GM12878 (cell line): Measurements from ENCODE around the gene DDX20. TPM values are rescaled to one million over a fixed set of nuclear protein-coding genes. Genes with fewer than 3 reads are reported as not detected.

Experiments used
- ATAC-seq: fragments of 200-7000 bp; cut with Tn5 transposase; 3 replicates; pipeline ENCODE4 v1.9.1; 2020; ENCODE audit warnings: mild to moderate bottlenecking, moderate library complexity
- BruUV-seq: library from RNA; stranded (reverse); fragments of 400-500 nt; replicated peaks from 2 replicates; lab custom pipeline; 2021; lab: Mats Ljungman, UMichigan
- CTCF ChIA-PET: fragments of 300-600 bp; sonication (Branson Sonifier 250); formaldehyde crosslinking; extraction: SDS; loops from one replicate; lab custom pipeline; 2021; ENCODE audit warnings: inconsistent platforms; lab: Yijun Ruan, JAX
- POLR2A ChIA-PET: fragments of 350-600 bp; formaldehyde crosslinking; extraction: SDS; loops from one replicate; lab custom pipeline; 2021; ENCODE audit warnings: inconsistent platforms; lab: Charles Lee
- RAD21 ChIA-PET: fragments of 300-600 bp; sonication (Branson Sonifier 250); formaldehyde crosslinking; loops from one replicate; lab custom pipeline; 2023; ENCODE audit warnings: antibody characterized with exemption; ENCODE audit not compliant: unreplicated experiment; lab: Charles Lee
- SMC1A ChIA-PET: fragments of 300-600 bp; sonication (Branson Sonifier 250); formaldehyde crosslinking; loops from one replicate; lab custom pipeline; 2023; ENCODE audit not compliant: unreplicated experiment, uncharacterized antibody; lab: Charles Lee
- DNase-seq: peaks from one replicate; pipeline ENCODE4 v3.0.0-alpha.2; 2011; ENCODE audit warnings: low read depth, low spot score
- FAIRE-seq: peaks from 3 replicates; lab custom pipeline; 2011; peaks lifted over from hg19 to GRCh38; lab: Jason Lieb, UNC
- H2AFZ ChIP-seq: 2 replicates; pipeline ENCODE4 v1.6.0; 2011; ENCODE audit warnings: low read depth, low read length, control low read depth; ENCODE audit not compliant: control insufficient read depth
- H3K27ac ChIP-seq: 2 replicates; pipeline ENCODE4 v1.5.1; 2011; ENCODE audit warnings: control low read depth; ENCODE audit not compliant: control insufficient read depth, insufficient read depth
- H3K27me3 ChIP-seq, 2 experiments: replicated peaks in 1 of 2; 2 replicates each; pipeline versions ENCODE4 v1.6.0 to v1.6.1; 2011; ENCODE audit warnings: low read length in 1 of 2; ENCODE audit not compliant: control insufficient read depth in 2 of 2, insufficient read depth in 2 of 2
- H3K36me3 ChIP-seq, 2 experiments: 2 replicates each; pipeline ENCODE4 v1.5.1; 2011; ENCODE audit warnings: low read length in 1 of 2; ENCODE audit not compliant: control insufficient read depth in 2 of 2, insufficient read depth in 2 of 2
- H3K4me1 ChIP-seq: 2 replicates; pipeline ENCODE4 v1.6.1; 2011; ENCODE audit warnings: mild to moderate bottlenecking, low read length, moderate library complexity, mixed read lengths; ENCODE audit not compliant: control insufficient read depth, insufficient read depth
- H3K4me2 ChIP-seq: 2 replicates; pipeline ENCODE4 v1.6.0; 2011; ENCODE audit warnings: control low read depth; ENCODE audit not compliant: control insufficient read depth, insufficient read depth
- H3K4me3 ChIP-seq: fragments of 200-600 bp; sonication (generic); 2 replicates; pipeline ENCODE4 v1.5.1; 2016
- H3K79me2 ChIP-seq: 2 replicates; pipeline ENCODE4 v1.6.0; 2011; ENCODE audit warnings: low read length; ENCODE audit not compliant: control insufficient read depth, insufficient read depth
- H3K9ac ChIP-seq: 2 replicates; pipeline ENCODE4 v1.8.0; 2011; ENCODE audit warnings: low read length, control low read depth, mixed read lengths; ENCODE audit not compliant: control insufficient read depth, insufficient read depth
- H3K9me3 ChIP-seq: replicated peaks from 3 replicates; pipeline ENCODE4 v1.5.1; 2011; ENCODE audit warnings: mild to moderate bottlenecking, low read length; ENCODE audit not compliant: control insufficient read depth, insufficient read depth
- H4K20me1 ChIP-seq: 2 replicates; pipeline ENCODE4 v1.6.0; 2011; ENCODE audit not compliant: control insufficient read depth, insufficient read depth
- ATF2 ChIP-seq: IDR thresholded peaks from 2 replicates; pipeline ENCODE4 v1.6.1; 2012; ENCODE audit warnings: low read length, inconsistent platforms
- CEBPB ChIP-seq, 2 experiments: fragments of 150-350 bp in 1 of 2; IDR thresholded peaks; 2 replicates each; pipeline ENCODE4 v1.6.1; 2012 to 2014; ENCODE audit warnings: low read depth in 2 of 2, low read length in 2 of 2, borderline replicate concordance in 1 of 2, inconsistent platforms in 1 of 2
- CHD1 ChIP-seq: IDR thresholded peaks from 2 replicates; pipeline ENCODE4 v1.6.1; 2012; ENCODE audit warnings: low read depth, low read length, improper control_type of control experiment
- ETV6 ChIP-seq, 2 experiments: fragments of 450-650 bp in 1 of 2; IDR thresholded peaks in 1 of 2; conservative IDR thresholded peaks in 1 of 2; 2 replicates each; pipeline ENCODE4 v1.6.1; 2014; ENCODE audit warnings: antibody characterized with exemption in 1 of 2, borderline replicate concordance in 1 of 2, low read depth in 1 of 2, mild to moderate bottlenecking in 1 of 2, moderate library complexity in 1 of 2
- HCFC1 ChIP-seq: fragments of 150-350 bp; IDR thresholded peaks from 2 replicates; pipeline ENCODE4 v1.6.1; 2014; ENCODE audit warnings: low read length
- JUNB ChIP-seq: IDR thresholded peaks from 2 replicates; pipeline ENCODE4 v1.6.1; 2016; ENCODE audit warnings: antibody characterized with exemption, mild to moderate bottlenecking
- MXI1 ChIP-seq: fragments of 150-350 bp; IDR thresholded peaks from 2 replicates; pipeline ENCODE4 v1.6.1; 2011; ENCODE audit warnings: low read depth, mild to moderate bottlenecking, inconsistent platforms, low read length, improper control_type of control experiment
- NR2C2 ChIP-seq: IDR thresholded peaks from 2 replicates; pipeline ENCODE4 v1.6.1; 2011; ENCODE audit warnings: borderline replicate concordance, low read depth; ENCODE audit not compliant: control insufficient read depth, insufficient read length
- PAX5 ChIP-seq: IDR thresholded peaks from 2 replicates; pipeline ENCODE4 v1.6.1; 2011; ENCODE audit warnings: low read depth, low read length, borderline replicate concordance
- SUPT20H ChIP-seq: IDR thresholded peaks from 2 replicates; pipeline ENCODE4 v1.6.1; 2011; ENCODE audit warnings: low read depth, mild to moderate bottlenecking, low read length, moderate library complexity, borderline replicate concordance; ENCODE audit not compliant: control insufficient read depth
- TARDBP ChIP-seq: IDR thresholded peaks from 2 replicates; pipeline ENCODE4 v1.6.1; 2016; ENCODE audit warnings: borderline replicate concordance
- ZNF622 ChIP-seq: fragments of 450-650 bp; IDR thresholded peaks from 2 replicates; pipeline ENCODE4 v1.6.1; 2017; ENCODE audit warnings: mild to moderate bottlenecking, inconsistent platforms
- WGBS: methylation state at CpG from one replicate; pipeline ENCODE4 v1.1.6; 2016; ENCODE audit warnings: low lambda C conversion rate; ENCODE audit not compliant: insufficient replicate concordance, insufficient coverage; ENCODE audit errors: missing lambda C conversion rate; 5-methylcytosine and 5-hydroxymethylcytosine counted together
- in situ Hi-C: fragments of 300-500 bp; cut with MboI; formaldehyde crosslinking; loops from 9 replicates; pipeline ENCODE4 v1.14.3; 2018; ENCODE audit warnings: mixed read lengths
- intact Hi-C: fragments of 100-400 bp; cut with micrococcal nuclease; formaldehyde crosslinking; loops from one replicate; pipeline ENCODE4 v1.14.2; 2022; ENCODE audit not compliant: unreplicated experiment
- polyA plus RNA-seq, 11 experiments: library from polyadenylated mRNA; depleted of rRNA in 4 of 11; unstranded in 6 of 11; stranded (reverse) in 5 of 11; fragments of >200 nt; fragmentation: Nextera tagmentation in 4 of 11; fragmentation: Illumina TruSeq in 1 of 11; extraction: Ambion mirVana in 4 of 11; extraction: Trizol in 1 of 11; gene quantifications; 1 replicate in 1 of 11; 2 replicates in 10 of 11; pipeline versions ENCODE4 v1.2.1 to v1.2.3, GENCODE V29; 2011 to 2016; ENCODE audit warnings: inconsistent platforms in 2 of 11, missing spikeins in 2 of 11, low read depth in 1 of 11
- total RNA-seq, 4 experiments: library from RNA; depleted of rRNA in 3 of 4; stranded (reverse); fragments of >200 nt in 3 of 4; fragmentation: Illumina TruSeq in 1 of 4; extraction: Trizol in 1 of 4; gene quantifications; 2 replicates each; pipeline versions ENCODE4 v1.2.1 to v1.2.3, GENCODE V29; 2013 to 2021

The DDX20 gene
- total and polyA plus RNA-seq, 10 of the 15 experiments (the other 5 are each of a cell fraction or from before 2014, with no cell fraction given), result 7.2 to 30.6 (median 25.1) TPM

GRCh38 chr1:111769517-111770146 is 13.9 kb downstream of the DDX20 start (continued):
- TF ChIP-seq ATF2, result no peak
- TF ChIP-seq ETV6 (conservative IDR thresholded peaks at IDR 0.05 in 1 of 2, IDR thresholded peaks at IDR 0.05 in 1 of 2; ENCODE audit: borderline replicate concordance in 1 of 2, low read depth in 1 of 2), result no peak
- TF ChIP-seq, all 136 proteins: peak for 6

GRCh38 chr1:111770916-111771315 is 15.2 kb downstream of the DDX20 start:
- WGBS, result 100% methylated on average over 4 of the region's 4 CpGs
- H3K4me3 ChIP-seq, result no peak overlapping the region
- intact Hi-C loops, result no loop called here

More at GRCh38 chr1:111770916-111771315, 15.2 kb downstream of the DDX20 start:
- Histone ChIP-seq H2AFZ (no peak overlapping the region), H3K79me2 (no peaks in the 10 kb centered on the region; the same call in 1 of the 2 replicates), H3K4me2 (no peak overlapping the region), H3K27me3 (no peaks in the 10 kb centered on the region), H4K20me1 (no peaks in the 10 kb centered on the region), H3K36me3 (peaks cover 0 to 11% of the 10 kb centered on the region in 2 experiments; a peak in 2 of 4 replicates), H3K9ac (no peak overlapping the region), H3K4me1 (no peaks in the 10 kb centered on the region), H3K9me3 (no peaks in the 10 kb centered on the region), H3K27ac (no peak overlapping the region)
- no TSS peak for BruUV-seq
- ChIA-PET CTCF (interaction anchor here (0.7 to 1.2 kb wide), 6 partner anchors 10 to 371 kb away, joined by 3 to 5 read pairs (median 3); no protein-coding TSS in a partner anchor), POLR2A (no interaction called here), SMC1A (interaction anchor here (0.9 to 1.7 kb wide), 4 partner anchors 10 to 116 kb away, joined by 3 to 4 read pairs (median 4); no protein-coding TSS in a partner anchor), RAD21 (no interaction called here)
- no peak for DNase-seq
- no peak for ATAC-seq
- TF ChIP-seq TARDBP (no peak), PAX5 (no peak), CEBPB (IDR thresholded peaks at IDR 0.05; ENCODE audit: borderline replicate concordance in 1 of 2, low read depth in 2 of 2, low read length in 2 of 2) (no peak), ZNF622 (no peak), HCFC1 (no peak), NR2C2 (no peak), SUPT20H (no peak), MXI1 (no peak), CHD1 (no peak), JUNB (no peak)
- FAIRE-seq, result no peak
- in situ Hi-C loops, result no loop called here
